ENCODE results near the gene KRT72.

KRT72 gene

GRCh38 chr12:52539083-52539820 lies 62.0 kb downstream of the KRT72 start:
- no peak for DNase-seq

GRCh38 chr12:52537101-52537500 lies 64.2 kb downstream of the KRT72 start:
- no peak for DNase-seq
